Effector memory CD4-positive, alpha-beta T cell (primary cell): ENCODE data around the gene SH3RF3.

Source experiments
- DNase-seq, 3 donors: peaks; one replicate each; pipeline ENCODE4 v3.0.0-alpha.2; 2020
- H3K27ac ChIP-seq: 2 replicates; pipeline ENCODE4 v1.7.0; 2013; ENCODE audit warnings: mild to moderate bottlenecking, low read length, moderate library complexity; ENCODE audit not compliant: insufficient read depth, poor library complexity, severe bottlenecking
- H3K27me3 ChIP-seq: replicated peaks from 2 replicates; pipeline ENCODE4 v1.7.0; 2013; ENCODE audit warnings: mild to moderate bottlenecking, low read length; ENCODE audit not compliant: insufficient read depth, control insufficient read depth, poor library complexity, severe bottlenecking
- H3K36me3 ChIP-seq: 2 replicates; pipeline ENCODE4 v1.7.0; 2013; ENCODE audit warnings: mild to moderate bottlenecking, low read length, moderate library complexity; ENCODE audit not compliant: control insufficient read depth, insufficient read depth
- H3K4me1 ChIP-seq: 2 replicates; pipeline ENCODE4 v1.7.0; 2013; ENCODE audit warnings: low read length, mild to moderate bottlenecking; ENCODE audit not compliant: control insufficient read depth, insufficient read depth, poor library complexity, severe bottlenecking
- H3K4me3 ChIP-seq: 2 replicates; pipeline ENCODE4 v1.7.0; 2013; ENCODE audit warnings: low read length, low read depth, mild to moderate bottlenecking; ENCODE audit not compliant: insufficient read depth, poor library complexity, severe bottlenecking
- H3K9me3 ChIP-seq: 2 replicates; pipeline ENCODE4 v1.7.0; 2013; ENCODE audit warnings: mild to moderate bottlenecking, low read length, moderate library complexity; ENCODE audit not compliant: control insufficient read depth

SH3RF3 gene

DNA sequence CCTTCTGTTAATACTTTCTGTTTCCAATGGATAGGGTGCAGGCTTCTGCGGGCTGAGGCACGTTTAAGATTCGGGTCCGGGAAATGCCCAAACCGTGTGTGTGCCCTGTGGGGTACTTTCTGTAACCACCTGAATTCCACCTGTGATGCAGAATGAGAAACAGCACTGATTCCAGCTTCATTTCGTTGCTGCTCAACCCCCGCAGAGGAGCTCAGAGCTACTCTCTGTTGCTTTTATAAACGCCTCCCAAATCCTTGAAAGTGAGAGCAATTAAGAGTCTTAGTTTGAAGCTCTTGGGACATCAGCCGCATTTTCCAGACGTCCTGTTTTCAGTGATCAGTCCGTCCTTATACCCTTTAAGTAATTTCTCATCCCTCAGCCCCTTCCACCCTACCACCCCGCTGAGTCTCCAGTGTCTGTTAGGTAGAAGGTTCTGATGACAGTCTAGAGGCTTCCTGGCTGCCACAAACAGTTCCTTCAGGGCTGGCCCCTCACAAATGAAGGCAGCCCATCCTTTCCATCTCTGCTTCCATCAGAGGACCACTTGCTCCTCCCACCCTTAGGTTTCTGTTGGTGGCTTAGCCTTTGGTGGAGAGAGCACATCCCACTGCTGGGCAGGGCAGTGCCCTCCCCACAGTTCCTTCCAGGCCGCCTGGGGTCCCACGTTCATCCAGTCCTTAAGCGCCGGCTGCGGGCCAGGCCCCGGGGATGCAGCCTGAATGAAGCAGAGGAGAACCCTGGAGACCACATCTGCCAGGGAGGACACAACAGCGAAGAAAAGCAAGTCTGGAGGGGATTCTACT lies 254.7 kb downstream of the SH3RF3 start:
- H3K36me3 ChIP-seq: no peaks in the 10 kb centered on the region
- no peaks in the 10 kb centered on the region for H3K27me3 ChIP-seq
- no peaks in the 10 kb centered on the region for H3K4me1 ChIP-seq
- H3K4me3 ChIP-seq: no peak overlapping the region
- DNase-seq: no peak
- no peaks in the 10 kb centered on the region for H3K9me3 ChIP-seq
- H3K27ac ChIP-seq: no peak overlapping the region

DNA sequence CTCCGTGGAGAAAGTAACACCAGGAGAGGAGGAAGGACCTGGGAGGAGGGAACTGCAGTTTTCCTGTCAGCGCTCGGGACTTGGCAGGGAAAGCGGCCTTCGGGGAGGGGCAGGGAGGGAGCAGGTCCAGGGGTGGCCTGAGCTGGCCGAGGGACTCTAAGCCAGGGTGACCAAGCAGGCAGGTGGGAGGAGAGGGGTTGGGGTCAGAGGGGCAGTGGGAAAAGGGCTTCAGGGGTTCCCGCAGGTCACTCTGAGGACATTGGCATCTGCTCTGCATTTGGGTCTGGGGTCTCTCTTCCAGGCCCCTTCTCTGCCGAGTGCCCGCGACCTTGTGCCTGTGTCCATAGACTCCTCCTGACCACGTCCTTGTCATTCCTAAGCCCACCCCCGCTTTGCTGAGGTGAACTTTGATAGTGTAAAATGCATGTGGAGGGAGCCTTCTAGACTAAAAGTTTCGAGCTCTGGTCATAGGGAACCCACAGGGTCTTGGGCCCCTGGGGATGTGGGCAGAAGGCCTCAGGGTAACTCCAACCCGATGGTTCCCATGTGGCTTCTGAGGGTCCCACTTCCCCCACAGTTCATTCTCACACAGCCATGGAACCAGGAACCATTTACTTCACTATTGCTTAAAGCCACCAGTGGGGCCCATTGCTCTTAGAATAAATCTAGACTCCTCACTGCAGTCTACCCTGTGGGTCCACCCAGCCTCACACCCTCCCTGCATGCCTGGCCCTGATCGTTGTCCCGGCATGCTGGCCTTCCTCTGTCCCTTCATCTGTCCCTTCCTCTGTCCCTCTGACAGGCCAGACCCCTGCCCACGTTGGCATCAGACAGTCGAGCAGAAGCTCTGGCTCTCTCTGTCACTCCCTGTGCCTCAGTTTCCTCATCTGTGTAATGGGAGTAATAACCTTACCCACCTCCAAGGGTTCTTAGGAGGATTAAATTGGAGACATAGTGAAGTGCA lies 255.6 kb downstream of the SH3RF3 start:
- H3K27me3 ChIP-seq: no peaks in the 10 kb centered on the region
- H3K4me1 ChIP-seq: no peaks in the 10 kb centered on the region
- H3K4me3 ChIP-seq: no peak overlapping the region
- no peak overlapping the region for H3K27ac ChIP-seq
- DNase-seq: no peak
- no peaks in the 10 kb centered on the region for H3K9me3 ChIP-seq
- H3K36me3 ChIP-seq: no peaks in the 10 kb centered on the region

DNA sequence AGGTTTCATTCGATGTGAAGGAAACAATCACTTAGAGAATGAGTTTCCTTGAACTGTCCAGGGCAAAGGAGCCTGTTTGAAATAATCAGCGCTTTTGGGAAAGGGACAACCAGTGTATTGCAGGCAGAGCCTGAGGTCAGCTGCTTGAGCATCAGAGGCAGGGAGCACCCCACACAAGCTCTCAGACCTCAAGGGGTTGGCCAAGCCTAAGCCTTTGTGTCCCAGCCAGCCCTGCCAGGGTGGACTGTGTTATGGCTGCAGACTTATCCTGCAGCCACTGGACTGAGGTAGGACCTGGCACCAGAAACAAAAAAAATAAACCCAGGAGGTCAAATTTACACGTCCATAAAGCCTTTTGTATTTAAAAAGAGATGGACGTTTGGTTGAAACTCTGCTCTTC lies 256.5 kb downstream of the SH3RF3 start:
- Histone ChIP-seq H3K36me3 (no peaks in the 10 kb centered on the region), H3K27me3 (no peaks in the 10 kb centered on the region), H3K4me1 (no peaks in the 10 kb centered on the region), H3K9me3 (no peaks in the 10 kb centered on the region), H3K4me3 (no peak overlapping the region), H3K27ac (no peak overlapping the region)
- no peak for DNase-seq

- no peak for DNase-seq
- H3K36me3 ChIP-seq: no peaks in the 10 kb centered on the region
- no peaks in the 10 kb centered on the region for H3K27me3 ChIP-seq
Measured at GRCh38 chr2:109386004-109386695, 257.1 kb downstream of the SH3RF3 start.

DNA sequence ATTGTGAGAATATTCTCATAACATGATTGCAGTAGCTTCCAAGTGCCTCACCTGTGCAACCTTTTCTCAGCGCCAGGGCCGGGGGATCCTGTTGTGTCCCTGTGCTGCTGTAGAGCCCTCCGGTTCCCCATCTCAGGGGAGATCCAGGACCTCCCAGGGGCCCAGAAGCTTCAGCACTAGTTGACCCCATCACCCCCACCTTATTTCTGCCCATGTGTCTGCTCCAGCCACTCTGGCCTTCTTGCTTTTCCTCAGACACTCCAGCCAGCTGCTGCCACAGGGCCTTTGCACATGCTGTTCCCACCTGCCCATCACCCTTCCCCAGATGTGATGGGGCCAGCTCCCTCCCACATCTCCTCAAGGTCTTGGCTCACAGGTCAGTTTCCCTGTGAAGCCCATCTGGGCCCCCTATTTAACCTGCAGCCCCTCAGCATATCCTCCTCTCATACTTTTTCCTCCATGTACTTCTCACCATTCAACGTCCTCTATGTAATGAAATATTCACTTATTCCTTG lies 258.3 kb downstream of the SH3RF3 start:
- Histone ChIP-seq H3K4me1 (no peaks in the 10 kb centered on the region), H3K36me3 (no peaks in the 10 kb centered on the region), H3K4me3 (no peak overlapping the region), H3K27me3 (no peaks in the 10 kb centered on the region), H3K9me3 (no peaks in the 10 kb centered on the region), H3K27ac (no peak overlapping the region)
- no peak for DNase-seq

More at GRCh38 chr2:109386004-109386695, 257.1 kb downstream of the SH3RF3 start:
- no peak overlapping the region for H3K4me3 ChIP-seq
- H3K27ac ChIP-seq: no peak overlapping the region
- H3K4me1 ChIP-seq: no peaks in the 10 kb centered on the region
- no peaks in the 10 kb centered on the region for H3K9me3 ChIP-seq

DNA sequence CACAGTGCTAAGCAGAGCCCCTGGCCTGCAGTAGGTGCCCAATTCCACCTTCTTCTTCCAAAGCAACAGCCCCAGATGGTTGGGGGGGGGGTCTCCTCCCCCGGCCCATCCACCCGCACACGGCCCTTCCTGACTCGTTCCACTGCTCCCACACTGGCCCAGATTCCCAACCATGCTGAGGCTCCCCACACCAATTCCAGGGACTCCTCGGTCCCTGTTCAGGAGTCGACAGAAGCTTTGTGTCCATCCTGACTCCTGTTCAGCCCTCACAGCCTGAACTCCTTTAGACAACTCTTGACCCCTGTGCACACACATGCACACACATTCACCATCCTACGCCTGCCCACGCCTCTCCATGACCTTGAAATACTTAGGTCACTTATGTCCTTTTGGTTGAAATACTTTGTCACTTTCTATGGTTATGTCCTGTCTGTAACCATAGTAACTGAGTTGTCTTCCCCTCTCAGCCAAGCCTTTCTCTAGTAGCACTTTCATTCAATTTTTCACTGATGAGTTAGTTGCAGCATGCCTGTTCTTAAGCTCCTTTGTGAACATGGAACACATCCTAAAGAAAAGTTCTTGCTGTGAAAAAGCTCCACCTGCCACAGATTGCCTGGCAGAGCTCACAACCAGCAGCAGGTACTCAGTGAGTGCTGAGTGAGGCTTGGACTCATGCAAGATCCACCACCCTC lies 258.9 kb downstream of the SH3RF3 start:
- no peaks in the 10 kb centered on the region for H3K27me3 ChIP-seq
- H3K4me1 ChIP-seq: no peaks in the 10 kb centered on the region
- no peak overlapping the region for H3K4me3 ChIP-seq
- no peak overlapping the region for H3K27ac ChIP-seq
- no peaks in the 10 kb centered on the region for H3K9me3 ChIP-seq
- H3K36me3 ChIP-seq: no peaks in the 10 kb centered on the region
- no peak for DNase-seq

GRCh38 chr2:109391243-109391642 lies 262.2 kb downstream of the SH3RF3 start:
- no peak overlapping the region for H3K27ac ChIP-seq
- no peak overlapping the region for H3K4me3 ChIP-seq
- no peak for DNase-seq
- H3K36me3 ChIP-seq: no peaks in the 10 kb centered on the region
- no peaks in the 10 kb centered on the region for H3K27me3 ChIP-seq
- H3K9me3 ChIP-seq: no peaks in the 10 kb centered on the region
- no peaks in the 10 kb centered on the region for H3K4me1 ChIP-seq

DNA sequence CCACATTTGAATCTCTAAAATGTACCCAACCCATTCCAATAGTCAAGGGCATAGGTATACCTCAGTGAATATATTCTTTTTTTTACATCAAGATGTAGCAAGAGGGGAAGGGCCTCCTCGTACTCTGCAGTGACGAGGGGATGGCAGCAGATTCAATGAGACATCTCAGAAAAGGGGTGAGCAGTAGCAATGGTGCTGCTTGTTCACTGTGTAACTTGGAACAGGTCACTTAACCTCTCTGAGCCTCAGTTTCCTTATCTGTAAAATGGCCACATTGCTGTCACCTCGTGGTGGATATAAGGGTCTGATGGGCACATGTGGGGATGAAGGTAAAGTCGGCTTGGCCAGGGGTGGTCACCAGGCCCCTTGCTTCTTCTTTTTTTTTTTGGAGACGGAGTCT lies 263.1 kb downstream of the SH3RF3 start:
- Histone ChIP-seq H3K4me3 (no peak overlapping the region), H3K27ac (no peak overlapping the region), H3K36me3 (no peaks in the 10 kb centered on the region), H3K9me3 (no peaks in the 10 kb centered on the region), H3K4me1 (no peaks in the 10 kb centered on the region), H3K27me3 (no peaks in the 10 kb centered on the region)
- no peak for DNase-seq

GRCh38 chr2:109392816-109393661 lies 264.0 kb downstream of the SH3RF3 start:
- Histone ChIP-seq H3K4me3 (no peak overlapping the region), H3K27ac (no peak overlapping the region), H3K4me1 (no peaks in the 10 kb centered on the region), H3K27me3 (no peaks in the 10 kb centered on the region), H3K9me3 (no peaks in the 10 kb centered on the region), H3K36me3 (no peaks in the 10 kb centered on the region)
- no peak for DNase-seq
